H9 (cell line): ENCODE data around the gene KLHL7. TPM values are rescaled to one million over a fixed set of nuclear protein-coding genes. Genes with fewer than 3 reads are reported as not detected.

Experiments
- DNase-seq: peaks from one replicate; pipeline ENCODE4 v3.0.0-alpha.2; 2017
- H2AFZ ChIP-seq: one replicate; pipeline ENCODE4 v1.6.1; 2013; ENCODE audit warnings: mild to moderate bottlenecking, low read length, control low read depth, moderate library complexity
- H2AK5ac ChIP-seq: 2 replicates; pipeline ENCODE4 v1.6.1; 2013; ENCODE audit warnings: low read length, control low read depth, mixed read lengths; ENCODE audit not compliant: insufficient read length
- H2BK120ac ChIP-seq: one replicate; pipeline ENCODE4 v1.6.1; 2013; ENCODE audit warnings: low read depth, mild to moderate bottlenecking, low read length, control low read depth, inconsistent platforms; ENCODE audit not compliant: poor library complexity, severe bottlenecking
- H2BK12ac ChIP-seq: 2 replicates; pipeline ENCODE4 v1.6.1; 2013; ENCODE audit warnings: low read length, control low read depth, mixed read lengths, low read depth; ENCODE audit not compliant: insufficient read length
- H2BK15ac ChIP-seq: 2 replicates; pipeline ENCODE4 v1.6.1; 2013; ENCODE audit warnings: low read depth, low read length, control low read depth
- H2BK20ac ChIP-seq: one replicate; pipeline ENCODE4 v1.6.1; 2013; ENCODE audit warnings: low read depth, mild to moderate bottlenecking, low read length, control low read depth, inconsistent platforms; ENCODE audit not compliant: poor library complexity, severe bottlenecking
- H2BK5ac ChIP-seq: 2 replicates; pipeline ENCODE4 v1.6.1; 2013; ENCODE audit warnings: low read length, control low read depth, mixed read lengths; ENCODE audit not compliant: insufficient read length
- H3K14ac ChIP-seq: 2 replicates; pipeline ENCODE4 v1.6.1; 2013; ENCODE audit warnings: low read length, control low read depth; ENCODE audit not compliant: insufficient read depth
- H3K18ac ChIP-seq: 2 replicates; pipeline ENCODE4 v1.6.1; 2013; ENCODE audit warnings: low read depth, mild to moderate bottlenecking, mixed read lengths, low read length, control low read depth; ENCODE audit not compliant: insufficient read length
- H3K23ac ChIP-seq: 2 replicates; pipeline ENCODE4 v1.6.1; 2013; ENCODE audit warnings: low read length, control low read depth, mixed read lengths, low read depth; ENCODE audit not compliant: insufficient read length
- H3K23me2 ChIP-seq: 2 replicates; pipeline ENCODE4 v1.6.1; 2013; ENCODE audit warnings: low read depth, mild to moderate bottlenecking, mixed read lengths, low read length, control low read depth; ENCODE audit not compliant: insufficient read length, poor library complexity, severe bottlenecking
- H3K27ac ChIP-seq: 2 replicates; pipeline ENCODE4 v1.5.1; 2013; ENCODE audit warnings: low read length, control low read depth, mixed read lengths, low read depth; ENCODE audit not compliant: insufficient read length
- H3K27me3 ChIP-seq: 2 replicates; pipeline ENCODE4 v1.6.1; 2013; ENCODE audit warnings: low read length, control low read depth, inconsistent platforms; ENCODE audit not compliant: insufficient read depth
- H3K4ac ChIP-seq: 2 replicates; pipeline ENCODE4 v1.6.1; 2013; ENCODE audit warnings: low read depth, mild to moderate bottlenecking, control low read depth, inconsistent platforms, low read length, moderate library complexity
- H3K4me1 ChIP-seq: 2 replicates; pipeline ENCODE4 v1.6.1; 2013; ENCODE audit warnings: low read length, control low read depth, inconsistent platforms; ENCODE audit not compliant: insufficient read depth
- H3K4me2 ChIP-seq: 2 replicates; pipeline ENCODE4 v1.6.1; 2013; ENCODE audit warnings: low read length, control low read depth, mixed read lengths; ENCODE audit not compliant: insufficient read length, insufficient read depth
- H3K56ac ChIP-seq: 2 replicates; pipeline ENCODE4 v1.6.1; 2013; ENCODE audit warnings: low read depth, mild to moderate bottlenecking, mixed read lengths, low read length, control low read depth; ENCODE audit not compliant: insufficient read length
- H3K79me1 ChIP-seq: 2 replicates; pipeline ENCODE4 v1.6.1; 2013; ENCODE audit warnings: low read depth, mild to moderate bottlenecking, moderate library complexity, low read length, control low read depth, inconsistent platforms; ENCODE audit not compliant: insufficient read depth, poor library complexity, severe bottlenecking
- H3K79me2 ChIP-seq: 2 replicates; pipeline ENCODE4 v1.6.1; 2013; ENCODE audit warnings: low read length, control low read depth, inconsistent platforms; ENCODE audit not compliant: insufficient read depth
- H3K9ac ChIP-seq: 2 replicates; pipeline ENCODE4 v1.6.1; 2013; ENCODE audit warnings: low read length, control low read depth, mixed read lengths; ENCODE audit not compliant: insufficient read length; ENCODE audit errors: extremely low read depth
- H3K9me3 ChIP-seq: one replicate; pipeline ENCODE4 v1.6.1; 2013; ENCODE audit warnings: low read depth, low read length, inconsistent platforms; ENCODE audit not compliant: control insufficient read depth
- H3T11ph ChIP-seq: one replicate; pipeline ENCODE4 v1.6.1; 2013; ENCODE audit warnings: mild to moderate bottlenecking, low read length, control low read depth, inconsistent platforms
- H4K20me1 ChIP-seq: one replicate; pipeline ENCODE4 v1.6.1; 2013; ENCODE audit not compliant: control insufficient read depth, insufficient read length, insufficient read depth
- H4K5ac ChIP-seq: 2 replicates; pipeline ENCODE4 v1.6.1; 2013; ENCODE audit warnings: low read depth, mild to moderate bottlenecking, mixed read lengths, low read length, control low read depth; ENCODE audit not compliant: insufficient read length
- H4K8ac ChIP-seq: replicated peaks from 2 replicates; pipeline ENCODE4 v1.6.1; 2013; ENCODE audit warnings: low read length, control low read depth, mixed read lengths, low read depth; ENCODE audit not compliant: insufficient read length
- H4K91ac ChIP-seq: 2 replicates; pipeline ENCODE4 v1.6.1; 2013; ENCODE audit warnings: low read depth, mild to moderate bottlenecking, moderate library complexity, mixed read lengths, low read length, control low read depth; ENCODE audit not compliant: insufficient read length
- H3K27ac Mint-ChIP-seq, 3 experiments: 2 replicates in 2 of 3; 3 replicates in 1 of 3; pipeline ENCODE4 v1.8.0; 2020 to 2021; ENCODE audit warnings: mixed read lengths in 3 of 3, mild to moderate bottlenecking in 1 of 3, moderate library complexity in 1 of 3
- H3K27me3 Mint-ChIP-seq: 2 replicates; pipeline ENCODE4 v1.8.0; 2021; ENCODE audit warnings: low read depth, mild to moderate bottlenecking, moderate library complexity, mixed read lengths
- H3K36me3 Mint-ChIP-seq, 3 experiments: 2 replicates in 2 of 3; 3 replicates in 1 of 3; pipeline ENCODE4 v1.8.0; 2020 to 2021; ENCODE audit warnings: low read depth in 3 of 3, mixed read lengths in 3 of 3; ENCODE audit not compliant: insufficient read depth in 1 of 3
- H3K4me1 Mint-ChIP-seq, 2 experiments: 2 replicates each; pipeline ENCODE4 v1.8.0; 2020; ENCODE audit warnings: mixed read lengths in 2 of 2
- H3K4me3 Mint-ChIP-seq, 2 experiments: 2 replicates in 1 of 2; 3 replicates in 1 of 2; pipeline ENCODE4 v1.8.0; 2020 to 2021; ENCODE audit warnings: mild to moderate bottlenecking in 2 of 2, mixed read lengths in 2 of 2, moderate library complexity in 1 of 2
- H3K9me3 Mint-ChIP-seq, 2 experiments: 2 replicates in 1 of 2; 3 replicates in 1 of 2; pipeline ENCODE4 v1.8.0; 2020; ENCODE audit warnings: mild to moderate bottlenecking in 2 of 2, mixed read lengths in 2 of 2, moderate library complexity in 1 of 2
- WGBS: extraction: QIAGEN DNeasy Blood & Tissue Kit; methylation state at CpG from one replicate; pipeline ENCODE4 v1.1.7; 2013; ENCODE audit warnings: missing lambda C conversion rate, low lambda C conversion rate, mixed read lengths; ENCODE audit not compliant: insufficient read length; ENCODE audit errors: extremely low coverage; 5-methylcytosine and 5-hydroxymethylcytosine counted together
- total RNA-seq: library from RNA; stranded (reverse); gene quantifications from 2 replicates; pipeline ENCODE4 v1.2.1, GENCODE V29; 2021
- TF ChIP-seq, protein P1 (sequence below): fragments of 200-600 bp; sonication (generic); conservative IDR thresholded peaks from 3 replicates; pipeline ENCODE4 v1.8.0; 2021; ENCODE audit warnings: antibody characterized with exemption, mild to moderate bottlenecking

The KLHL7 gene
- total RNA-seq, 1 experiment from 2014 or later = 56.7 TPM

GRCh38 chr7:23135755-23136154 is 30.2 kb downstream of the KLHL7 start:
- Histone ChIP-seq H3K27me3 (no peaks in the 10 kb centered on the region), H3K4me1 (no peaks in the 10 kb centered on the region), H3K9me3 (no peaks in the 10 kb centered on the region), H3K14ac (no peak overlapping the region), H3K79me2 (no peaks in the 10 kb centered on the region), H4K20me1 (no peaks in the 10 kb centered on the region), H2BK5ac (no peak overlapping the region), H2BK20ac (no peak overlapping the region), H4K8ac (no peak overlapping the region), H2BK120ac (no peak overlapping the region), H2AK5ac (no peak overlapping the region), H3K18ac (no peak overlapping the region), H3K23ac (no peak overlapping the region), H3K27ac (peak overlapping the region; percentile 15), H3K56ac (no peak overlapping the region), H4K5ac (no peak overlapping the region), H3T11ph (no peak overlapping the region), H2BK12ac (no peak overlapping the region), H4K91ac (no peak overlapping the region), H3K79me1 (no peaks in the 10 kb centered on the region), H3K9ac (peak overlapping the region; percentile 44), H3K4me2 (no peak overlapping the region), H3K23me2 (no peaks in the 10 kb centered on the region), H3K4ac (no peak overlapping the region), H2BK15ac (no peak overlapping the region), H2AFZ (no peak overlapping the region)
- WGBS = no CpG with 5 or more reads among the region's 1 CpG
- no peak overlapping the region for H3K4me3 Mint-ChIP-seq
- no peak for DNase-seq
- H3K36me3 Mint-ChIP-seq = peaks cover 15 to 19% (median 16%) of the 10 kb centered on the region in 3 experiments; a peak in 6 of 7 replicates
- peaks cover 5 to 14% of the 10 kb centered on the region in 2 experiments for H3K4me1 Mint-ChIP-seq
- peaks cover 3 to 4% of the 10 kb centered on the region in 2 experiments; a peak in 2 of 5 replicates for H3K9me3 Mint-ChIP-seq
- no peaks in the 10 kb centered on the region for H3K27me3 Mint-ChIP-seq
- TF ChIP-seq, protein P1, sequence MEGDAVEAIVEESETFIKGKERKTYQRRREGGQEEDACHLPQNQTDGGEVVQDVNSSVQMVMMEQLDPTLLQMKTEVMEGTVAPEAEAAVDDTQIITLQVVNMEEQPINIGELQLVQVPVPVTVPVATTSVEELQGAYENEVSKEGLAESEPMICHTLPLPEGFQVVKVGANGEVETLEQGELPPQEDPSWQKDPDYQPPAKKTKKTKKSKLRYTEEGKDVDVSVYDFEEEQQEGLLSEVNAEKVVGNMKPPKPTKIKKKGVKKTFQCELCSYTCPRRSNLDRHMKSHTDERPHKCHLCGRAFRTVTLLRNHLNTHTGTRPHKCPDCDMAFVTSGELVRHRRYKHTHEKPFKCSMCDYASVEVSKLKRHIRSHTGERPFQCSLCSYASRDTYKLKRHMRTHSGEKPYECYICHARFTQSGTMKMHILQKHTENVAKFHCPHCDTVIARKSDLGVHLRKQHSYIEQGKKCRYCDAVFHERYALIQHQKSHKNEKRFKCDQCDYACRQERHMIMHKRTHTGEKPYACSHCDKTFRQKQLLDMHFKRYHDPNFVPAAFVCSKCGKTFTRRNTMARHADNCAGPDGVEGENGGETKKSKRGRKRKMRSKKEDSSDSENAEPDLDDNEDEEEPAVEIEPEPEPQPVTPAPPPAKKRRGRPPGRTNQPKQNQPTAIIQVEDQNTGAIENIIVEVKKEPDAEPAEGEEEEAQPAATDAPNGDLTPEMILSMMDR = no peak
- peak overlapping the region; percentile 4 to 77 (median 59); a peak in 4 of 7 replicates for H3K27ac Mint-ChIP-seq
